Measurements from ENCODE around the gene NEGR1.

DNA sequence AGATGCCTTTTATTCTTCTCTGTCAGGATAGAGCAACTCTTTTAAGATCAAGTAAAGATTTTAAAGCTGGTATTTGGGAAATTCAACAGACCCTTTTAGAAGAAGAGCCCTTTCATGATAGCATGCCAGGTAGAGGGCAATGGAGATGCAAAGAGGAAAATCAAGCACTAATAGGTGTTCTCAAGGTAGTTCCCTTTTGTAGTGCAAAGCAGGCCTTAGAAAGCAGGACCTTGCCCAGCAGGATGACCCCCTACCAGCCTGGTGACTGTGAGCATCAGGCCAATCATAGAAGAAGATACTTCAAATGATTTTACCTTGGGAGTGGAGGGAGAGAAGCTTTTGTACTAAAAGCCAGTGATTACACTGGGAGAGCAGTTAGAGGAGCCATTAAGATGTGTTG lies 820.1 kb downstream of the NEGR1 start:
- TF ChIP-seq, protein P1, sequence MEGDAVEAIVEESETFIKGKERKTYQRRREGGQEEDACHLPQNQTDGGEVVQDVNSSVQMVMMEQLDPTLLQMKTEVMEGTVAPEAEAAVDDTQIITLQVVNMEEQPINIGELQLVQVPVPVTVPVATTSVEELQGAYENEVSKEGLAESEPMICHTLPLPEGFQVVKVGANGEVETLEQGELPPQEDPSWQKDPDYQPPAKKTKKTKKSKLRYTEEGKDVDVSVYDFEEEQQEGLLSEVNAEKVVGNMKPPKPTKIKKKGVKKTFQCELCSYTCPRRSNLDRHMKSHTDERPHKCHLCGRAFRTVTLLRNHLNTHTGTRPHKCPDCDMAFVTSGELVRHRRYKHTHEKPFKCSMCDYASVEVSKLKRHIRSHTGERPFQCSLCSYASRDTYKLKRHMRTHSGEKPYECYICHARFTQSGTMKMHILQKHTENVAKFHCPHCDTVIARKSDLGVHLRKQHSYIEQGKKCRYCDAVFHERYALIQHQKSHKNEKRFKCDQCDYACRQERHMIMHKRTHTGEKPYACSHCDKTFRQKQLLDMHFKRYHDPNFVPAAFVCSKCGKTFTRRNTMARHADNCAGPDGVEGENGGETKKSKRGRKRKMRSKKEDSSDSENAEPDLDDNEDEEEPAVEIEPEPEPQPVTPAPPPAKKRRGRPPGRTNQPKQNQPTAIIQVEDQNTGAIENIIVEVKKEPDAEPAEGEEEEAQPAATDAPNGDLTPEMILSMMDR (IDR thresholded peaks at IDR 0.05 in 8 of 11, conservative IDR thresholded peaks at IDR 0.05 in 3 of 11) = no peak
- no peak for TF ChIP-seq POLR2A (IDR thresholded peaks at IDR 0.05)
